ENCODE results near the gene PTCD2. TPM values are rescaled to one million over a fixed set of nuclear protein-coding genes. Genes with fewer than 3 reads are reported as not detected.
A peak's percentile ranks its signal among the peaks of the same experiment; 100 is the strongest.

The PTCD2 gene
- total and polyA plus RNA-seq, 9 of the 15 experiments (the other 6 are each of a cell fraction or from before 2014, with no cell fraction given): 11.9 to 28.5 (median 18.6) TPM

DNA sequence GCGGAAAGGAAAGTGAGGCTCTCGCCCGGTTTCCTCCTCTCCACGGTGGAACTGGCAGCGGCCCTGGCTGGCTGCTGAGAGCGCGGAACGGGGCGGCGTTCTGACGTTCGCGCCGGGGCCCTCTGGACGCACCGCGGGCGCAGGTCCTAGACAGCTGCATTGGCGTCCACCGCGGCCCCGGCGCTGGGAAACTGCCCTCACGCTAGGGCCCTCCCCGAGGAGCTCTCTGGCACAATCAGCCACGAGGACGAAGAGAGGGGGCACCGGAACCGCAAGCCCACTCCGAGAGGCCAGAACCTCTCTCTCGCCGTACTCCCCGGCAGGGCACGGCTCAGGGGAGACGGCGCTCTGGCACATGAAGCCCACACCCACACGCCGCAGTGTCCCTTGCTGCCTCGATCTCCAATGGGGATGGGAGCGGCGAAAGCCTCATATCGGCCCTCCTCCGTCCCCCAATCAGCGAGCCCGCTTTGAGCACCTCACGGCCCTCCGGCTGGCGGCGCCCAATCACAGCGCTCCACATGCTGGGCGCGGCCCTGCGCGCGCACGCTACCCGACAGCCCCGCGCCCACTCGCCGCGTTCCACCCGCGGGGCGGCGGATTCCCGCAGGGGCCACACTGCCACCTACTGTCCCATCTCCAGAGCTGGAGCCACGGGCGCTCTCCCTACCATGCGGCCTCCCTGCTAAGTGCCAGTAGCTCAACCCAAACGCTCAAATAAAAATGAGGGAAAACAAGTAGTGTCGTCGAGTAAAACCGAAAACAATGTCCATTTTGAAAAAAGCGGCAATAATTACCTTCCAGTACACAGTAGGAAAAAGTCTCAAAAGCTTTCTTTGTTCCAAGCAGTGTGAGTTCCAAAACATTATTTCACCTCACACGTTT lies 12.0 kb upstream of the PTCD2 start (continued):
- TF ChIP-seq ZBTB1 (CRISPR knock-in tag; IDR thresholded peaks at IDR 0.05; ENCODE audit: borderline replicate concordance, low read depth) (peak; percentile 69; the same call in 1 of the 2 replicates), JUND (IDR thresholded peaks at IDR 0.05; ENCODE audit: borderline replicate concordance, low read depth, low read length) (no peak), JUND (tag; IDR thresholded peaks at IDR 0.05; ENCODE audit: borderline replicate concordance, low read depth, low read length) (peak; percentile 6; the same call in 1 of the 3 replicates), NR2F6 (CRISPR knock-in tag; IDR thresholded peaks at IDR 0.05) (no peak), ZNF699 (CRISPR knock-in tag; IDR thresholded peaks at IDR 0.05; ENCODE audit: insufficient replicate concordance) (no peak), BRD4 (IDR thresholded peaks at IDR 0.05) (peak; percentile 79; the same call in 1 of the 2 replicates), HLTF (IDR thresholded peaks at IDR 0.05) (peak; percentile 52; the same call in 1 of the 2 replicates), POU5F1 (IDR thresholded peaks at IDR 0.05; ENCODE audit: borderline replicate concordance, low read depth, low read length, partially characterized antibody) (no peak), MCM5 (IDR thresholded peaks at IDR 0.05; ENCODE audit: low read depth) (no peak), TBP (optimal IDR thresholded peaks at IDR 0.05; ENCODE audit: low read depth, low read length) (peak; percentile 94), SMC3 (conservative IDR thresholded peaks at IDR 0.05; ENCODE audit: insufficient read depth, low read depth, low read length) (peak; percentile 39; the same call in 1 of the 2 replicates), ZNF12 (CRISPR knock-in tag; IDR thresholded peaks at IDR 0.05) (0 out of 2 replicates have a peak, but pooled peaks have one; percentile 44), NCOA2 (IDR thresholded peaks at IDR 0.05; ENCODE audit: partially characterized antibody in 2 of 2) (no peak), TOE1 (IDR thresholded peaks at IDR 0.05; ENCODE audit: borderline replicate concordance) (peak; percentile 63; the same call in 1 of the 2 replicates), TOE1 (CRISPR knock-in tag; IDR thresholded peaks at IDR 0.05; ENCODE audit: borderline replicate concordance, low read depth) (peak; percentile 51; the same call in 1 of the 2 replicates), FOS (IDR thresholded peaks at IDR 0.05; ENCODE audit: extremely low read depth, insufficient read length) (peak; percentile 74), GATAD2B (IDR thresholded peaks at IDR 0.05; ENCODE audit: borderline replicate concordance) (no peak; the same call in 1 of the 2 replicates), L3MBTL2 (IDR thresholded peaks at IDR 0.05) (peak; percentile 93)
- TF ChIP-seq, protein P1, sequence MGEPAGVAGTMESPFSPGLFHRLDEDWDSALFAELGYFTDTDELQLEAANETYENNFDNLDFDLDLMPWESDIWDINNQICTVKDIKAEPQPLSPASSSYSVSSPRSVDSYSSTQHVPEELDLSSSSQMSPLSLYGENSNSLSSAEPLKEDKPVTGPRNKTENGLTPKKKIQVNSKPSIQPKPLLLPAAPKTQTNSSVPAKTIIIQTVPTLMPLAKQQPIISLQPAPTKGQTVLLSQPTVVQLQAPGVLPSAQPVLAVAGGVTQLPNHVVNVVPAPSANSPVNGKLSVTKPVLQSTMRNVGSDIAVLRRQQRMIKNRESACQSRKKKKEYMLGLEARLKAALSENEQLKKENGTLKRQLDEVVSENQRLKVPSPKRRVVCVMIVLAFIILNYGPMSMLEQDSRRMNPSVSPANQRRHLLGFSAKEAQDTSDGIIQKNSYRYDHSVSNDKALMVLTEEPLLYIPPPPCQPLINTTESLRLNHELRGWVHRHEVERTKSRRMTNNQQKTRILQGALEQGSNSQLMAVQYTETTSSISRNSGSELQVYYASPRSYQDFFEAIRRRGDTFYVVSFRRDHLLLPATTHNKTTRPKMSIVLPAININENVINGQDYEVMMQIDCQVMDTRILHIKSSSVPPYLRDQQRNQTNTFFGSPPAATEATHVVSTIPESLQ (CRISPR knock-in tag; IDR thresholded peaks at IDR 0.05): peak; percentile 59; the same call in 1 of the 2 replicates
- TF ChIP-seq, protein P2, sequence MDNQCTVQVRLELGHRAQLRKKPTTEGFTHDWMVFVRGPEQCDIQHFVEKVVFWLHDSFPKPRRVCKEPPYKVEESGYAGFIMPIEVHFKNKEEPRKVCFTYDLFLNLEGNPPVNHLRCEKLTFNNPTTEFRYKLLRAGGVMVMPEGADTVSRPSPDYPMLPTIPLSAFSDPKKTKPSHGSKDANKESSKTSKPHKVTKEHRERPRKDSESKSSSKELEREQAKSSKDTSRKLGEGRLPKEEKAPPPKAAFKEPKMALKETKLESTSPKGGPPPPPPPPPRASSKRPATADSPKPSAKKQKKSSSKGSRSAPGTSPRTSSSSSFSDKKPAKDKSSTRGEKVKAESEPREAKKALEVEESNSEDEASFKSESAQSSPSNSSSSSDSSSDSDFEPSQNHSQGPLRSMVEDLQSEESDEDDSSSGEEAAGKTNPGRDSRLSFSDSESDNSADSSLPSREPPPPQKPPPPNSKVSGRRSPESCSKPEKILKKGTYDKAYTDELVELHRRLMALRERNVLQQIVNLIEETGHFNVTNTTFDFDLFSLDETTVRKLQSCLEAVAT (IDR thresholded peaks at IDR 0.05): peak; percentile 29 to 81; a peak in 3 of 4 replicates
- TF ChIP-seq, protein P3, sequence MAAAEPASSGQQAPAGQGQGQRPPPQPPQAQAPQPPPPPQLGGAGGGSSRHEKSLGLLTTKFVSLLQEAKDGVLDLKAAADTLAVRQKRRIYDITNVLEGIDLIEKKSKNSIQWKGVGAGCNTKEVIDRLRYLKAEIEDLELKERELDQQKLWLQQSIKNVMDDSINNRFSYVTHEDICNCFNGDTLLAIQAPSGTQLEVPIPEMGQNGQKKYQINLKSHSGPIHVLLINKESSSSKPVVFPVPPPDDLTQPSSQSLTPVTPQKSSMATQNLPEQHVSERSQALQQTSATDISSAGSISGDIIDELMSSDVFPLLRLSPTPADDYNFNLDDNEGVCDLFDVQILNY (CRISPR knock-in tag; IDR thresholded peaks at IDR 0.05): 0 out of 2 replicates have a peak, but pooled peaks have one; percentile 47
